ENCODE measurements around the gene CDKAL1.
A peak's percentile ranks its signal among the peaks of the same experiment; 100 is the strongest.

Gene CDKAL1

DNA sequence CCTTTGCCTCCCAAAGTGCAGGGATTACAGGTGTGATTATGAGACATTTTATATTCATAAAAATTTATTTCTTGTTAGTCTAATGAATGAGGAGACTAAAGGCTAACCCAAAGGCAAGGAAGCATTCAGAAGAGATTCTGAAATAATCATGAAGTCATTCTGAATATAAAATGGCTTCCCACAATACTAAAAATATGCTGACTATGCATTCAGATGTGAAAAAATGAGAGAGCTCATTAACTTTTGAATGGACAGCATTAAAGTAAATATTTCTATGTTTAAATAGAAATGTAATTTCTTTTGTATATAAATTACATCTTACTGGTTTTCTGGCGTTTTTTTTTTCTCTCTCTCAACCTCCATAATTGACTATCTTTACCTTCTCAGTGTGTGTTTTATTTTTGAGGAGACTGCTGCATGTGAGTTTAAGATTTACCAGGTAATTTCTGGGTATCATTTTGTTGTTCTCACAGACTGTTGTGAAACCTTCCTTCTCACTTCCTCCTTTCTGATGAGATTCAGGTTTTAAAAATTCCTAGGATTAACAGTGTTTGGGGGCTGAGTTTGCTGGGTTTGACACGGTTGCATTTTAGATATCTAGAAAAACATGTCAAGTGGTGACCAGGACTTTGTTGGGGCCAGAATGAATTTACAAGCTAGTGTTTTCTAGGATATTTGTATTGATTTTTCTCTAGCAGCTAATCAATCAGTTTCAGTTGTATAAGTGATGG lies 316.6 kb downstream of the CDKAL1 start:
- DNase-seq, result no peak

DNA sequence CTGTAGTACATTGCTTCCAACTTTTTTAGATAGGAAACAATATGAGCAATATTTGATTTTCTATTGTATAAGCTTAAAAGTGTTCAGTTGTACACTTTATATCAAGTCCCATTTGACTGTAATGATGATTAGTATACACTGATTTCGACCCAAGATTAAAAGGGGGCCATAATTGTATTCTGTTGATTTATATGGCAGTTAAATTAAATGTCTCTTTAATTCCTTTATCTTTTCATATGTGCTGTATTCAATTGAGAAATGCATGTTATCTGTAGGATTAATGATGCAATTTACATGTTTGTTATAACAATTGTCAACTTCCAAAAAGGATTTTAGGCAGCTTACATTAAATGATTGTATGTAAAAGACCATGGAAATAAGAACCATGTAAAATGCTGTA lies 317.5 kb downstream of the CDKAL1 start:
- DNase-seq, result no peak

- DNase-seq, result no peak
Measured at GRCh38 chr6:20853828-20854227, 319.6 kb downstream of the CDKAL1 start.

DNA sequence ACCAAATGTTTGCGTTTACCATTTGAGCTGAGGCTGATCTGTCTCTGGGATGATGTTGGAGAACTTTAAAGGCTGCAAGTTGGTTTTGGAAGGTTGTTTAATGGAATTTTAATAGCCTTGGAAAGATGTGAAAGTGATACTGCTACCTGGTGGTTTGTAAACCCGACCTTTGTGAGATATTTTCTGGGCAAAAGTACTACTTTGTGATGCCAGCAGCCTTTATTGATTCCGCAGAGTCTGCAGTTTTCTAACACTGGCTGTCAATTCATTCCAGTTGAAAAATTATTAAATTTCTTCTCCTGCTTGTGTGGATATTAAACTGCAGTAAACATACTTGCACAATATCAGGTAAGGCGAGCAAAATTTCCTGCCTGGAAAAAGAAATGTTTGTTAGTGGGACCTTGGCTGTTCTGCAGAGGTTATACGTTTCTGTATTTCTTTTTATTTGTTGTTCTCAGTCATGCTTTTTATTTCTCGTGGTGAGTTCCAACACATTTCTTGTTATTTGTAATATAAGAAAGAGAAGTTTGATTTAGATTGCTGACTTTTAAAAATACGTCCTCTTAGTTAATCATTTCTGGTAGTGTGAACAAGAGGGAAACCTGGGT lies 322.5 kb downstream of the CDKAL1 start:
- no peak for DNase-seq

DNA sequence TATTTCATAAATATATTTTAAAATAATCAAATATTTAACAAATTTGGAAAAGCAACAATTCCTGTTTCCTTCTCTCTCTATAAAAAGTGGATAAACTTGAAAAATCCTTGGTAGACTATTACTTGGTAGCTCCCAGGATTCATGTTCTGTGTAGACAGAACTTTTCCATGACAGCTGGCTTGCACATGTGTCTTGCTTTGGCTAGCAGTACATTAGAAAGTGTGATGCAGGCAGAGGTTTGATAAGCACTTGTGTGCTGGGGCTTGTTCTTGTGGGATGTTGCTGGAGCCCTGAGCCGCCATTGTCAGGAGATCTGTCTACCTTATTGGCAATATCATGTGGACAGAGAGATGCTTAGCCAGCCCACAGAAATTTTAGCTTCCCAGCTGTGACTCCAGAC lies 327.2 kb downstream of the CDKAL1 start:
- DNase-seq, result no peak

DNA sequence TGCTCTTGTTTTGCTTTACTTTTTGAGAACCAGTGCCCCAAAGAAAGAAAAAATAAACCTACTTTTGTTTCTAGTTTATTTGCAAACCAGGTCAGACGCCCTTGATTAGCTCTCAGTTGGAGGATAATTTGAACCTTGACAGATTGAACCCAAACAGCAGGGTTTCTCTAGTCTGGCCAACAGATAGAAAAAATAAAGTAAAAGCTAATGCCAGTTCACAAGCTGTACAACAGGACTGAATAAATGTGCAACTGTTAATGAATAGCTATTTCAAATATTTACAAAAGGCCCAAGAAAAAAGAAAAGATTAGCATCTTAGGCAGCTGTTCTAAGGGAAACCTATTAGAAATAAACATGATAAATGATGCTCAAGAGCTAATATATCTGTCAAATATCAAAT lies 331.8 kb downstream of the CDKAL1 start:
- no peak for DNase-seq

GRCh38 chr6:20866935-20867703 lies 332.9 kb downstream of the CDKAL1 start:
- DNase-seq, result no peak

GRCh38 chr6:20868397-20869096 lies 334.3 kb downstream of the CDKAL1 start:
- DNase-seq, result peak; percentile 97

DNA sequence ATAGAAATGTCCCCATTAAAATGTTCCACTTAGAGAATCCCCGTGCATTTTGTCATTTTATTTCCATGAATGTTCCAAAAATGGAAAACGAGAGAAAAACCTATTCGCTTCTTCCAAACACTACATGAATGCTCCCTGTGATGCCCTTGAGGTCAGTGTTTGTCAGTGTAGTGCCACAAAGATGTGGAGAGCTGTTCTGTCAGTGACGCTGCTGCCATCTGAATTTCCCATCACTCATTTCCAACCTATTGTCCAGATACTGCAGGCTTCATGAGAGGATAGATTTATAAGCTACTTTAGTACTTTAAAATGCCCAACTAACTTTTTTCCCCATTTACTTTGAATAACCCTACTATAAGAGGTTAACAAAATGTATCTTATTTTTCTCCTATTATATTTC lies 335.8 kb downstream of the CDKAL1 start:
- no peak for DNase-seq

DNA sequence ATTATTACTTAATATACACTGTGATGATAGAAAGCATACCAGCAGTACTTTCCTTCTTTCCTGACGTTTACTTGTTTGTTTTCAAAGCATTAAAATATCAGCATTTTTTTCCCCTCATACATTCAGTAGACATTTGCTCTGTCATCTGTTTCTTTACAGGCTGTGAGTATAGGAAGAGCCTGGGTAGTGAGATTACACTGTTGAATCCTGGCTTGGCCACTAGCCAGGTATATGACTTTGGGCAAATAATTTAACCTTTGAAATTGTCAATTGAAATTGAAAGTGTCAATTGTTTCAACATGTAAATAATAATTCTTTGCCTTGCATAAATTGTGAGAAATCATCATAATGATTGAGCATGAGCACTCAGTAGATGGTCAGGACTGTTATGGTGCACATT lies 336.2 kb downstream of the CDKAL1 start:
- no peak for DNase-seq

DNA sequence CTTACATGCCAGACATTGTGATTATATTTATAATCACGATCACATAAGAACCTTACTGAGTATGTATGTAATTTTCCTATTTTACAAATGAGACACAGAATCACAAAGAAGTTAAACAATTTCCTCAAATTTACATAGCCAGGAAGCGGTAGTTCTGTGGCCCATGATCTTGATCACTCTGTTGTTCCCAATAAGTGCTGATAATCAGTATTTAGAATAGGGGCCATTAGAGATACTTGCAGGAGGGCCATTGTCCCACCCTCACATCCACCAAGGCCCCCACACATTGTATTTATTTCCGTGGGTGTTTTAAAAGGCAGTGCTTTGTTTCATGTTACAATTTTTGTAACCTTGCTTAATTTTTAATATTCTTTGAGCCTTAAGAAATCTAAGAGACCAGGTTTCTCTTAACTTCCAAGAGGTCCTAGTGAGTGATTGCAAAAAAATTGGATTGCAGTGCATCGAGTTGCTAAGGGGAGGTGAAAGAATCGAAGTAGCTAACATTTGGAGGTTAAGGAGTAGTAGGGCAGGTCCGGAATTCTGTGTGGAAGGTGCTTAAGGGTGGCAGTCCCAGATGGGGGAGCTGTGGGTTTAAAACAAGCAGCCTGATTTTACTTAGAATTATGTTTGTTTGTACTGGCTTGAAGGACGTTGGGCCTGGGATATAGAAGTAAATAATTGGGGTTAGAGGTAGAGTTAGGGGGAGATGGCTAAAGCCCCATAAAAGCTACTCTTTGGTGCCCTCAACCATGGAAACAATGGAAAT lies 339.4 kb downstream of the CDKAL1 start:
- peak; percentile 37 for DNase-seq

DNA sequence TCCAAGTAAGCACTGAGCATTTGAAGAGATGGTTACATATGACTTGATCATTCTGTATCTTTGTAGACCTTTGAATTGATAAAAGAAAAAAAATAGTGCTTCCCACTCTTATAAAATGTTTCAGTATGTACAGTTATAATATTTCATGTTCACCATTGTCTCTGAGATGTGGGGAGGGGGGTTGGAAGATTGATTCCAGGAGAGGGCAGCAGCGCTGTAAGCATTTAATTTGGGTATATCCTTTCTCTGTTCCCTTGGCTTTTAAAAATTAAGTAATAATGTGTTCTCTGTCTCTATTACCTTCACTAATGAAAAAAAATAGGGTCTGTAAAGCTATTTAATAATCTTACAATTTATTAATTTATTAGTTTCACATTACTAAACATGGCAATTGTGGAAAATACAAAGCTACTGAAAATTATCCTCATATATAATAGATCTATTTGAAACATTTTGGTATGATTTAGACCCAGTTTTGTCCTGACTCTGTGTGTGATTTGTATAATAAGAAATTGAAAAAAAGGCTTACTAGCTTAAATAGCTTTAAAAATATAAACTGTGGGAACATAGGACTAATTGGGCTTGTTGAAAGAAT lies 341.2 kb downstream of the CDKAL1 start:
- DNase-seq, result no peak

GRCh38 chr6:20876036-20876435 lies 341.8 kb downstream of the CDKAL1 start:
- DNase-seq, result no peak

GRCh38 chr6:20876561-20876960 lies 342.3 kb downstream of the CDKAL1 start:
- no peak for DNase-seq

DNA sequence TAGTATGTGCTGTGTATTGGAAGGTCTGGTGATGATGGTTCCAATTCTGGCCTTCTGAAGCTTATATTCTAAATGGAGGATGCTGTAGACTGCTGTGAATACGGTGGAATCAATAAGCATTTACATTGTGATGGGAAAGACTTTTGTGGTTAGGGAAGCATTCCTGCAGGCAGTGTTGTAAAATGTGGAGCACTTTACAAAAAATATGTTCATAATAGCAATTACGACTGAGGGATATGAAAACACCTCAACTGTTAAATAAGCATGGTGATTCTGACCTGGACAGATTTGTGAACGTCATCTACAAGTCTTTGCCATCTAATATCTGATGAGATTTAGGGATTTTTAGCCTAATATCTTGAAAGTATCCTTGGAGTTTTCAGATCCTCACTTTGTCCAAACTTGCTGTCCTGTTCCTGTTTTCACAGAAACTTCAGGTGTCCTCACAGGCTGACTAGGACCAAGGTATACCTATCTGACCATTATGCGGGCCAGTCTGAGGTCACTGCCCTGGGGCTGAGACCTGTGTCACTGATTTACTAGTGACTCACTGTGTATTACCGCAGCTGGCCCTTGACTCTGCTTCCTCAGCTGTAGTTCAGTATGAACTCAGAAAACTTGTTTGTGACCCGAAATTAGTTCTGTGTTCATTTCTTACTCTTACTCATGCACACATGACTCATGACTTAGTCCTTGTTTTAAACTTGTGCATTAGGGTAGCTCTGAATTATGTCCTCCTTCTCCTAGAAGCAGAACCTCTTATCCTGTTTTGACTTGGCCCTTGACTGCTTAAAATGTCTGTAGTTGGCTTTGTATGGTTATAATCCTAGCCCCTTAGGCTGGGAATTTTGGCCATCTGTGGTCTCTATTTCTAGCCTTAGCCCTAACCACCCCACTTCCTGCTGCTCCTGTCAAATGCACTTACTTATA lies 343.0 kb downstream of the CDKAL1 start:
- peak; percentile 68 for DNase-seq

- DNase-seq, result no peak
Measured at GRCh38 chr6:20879121-20879520, 344.9 kb downstream of the CDKAL1 start.

- no peak for DNase-seq
Measured at GRCh38 chr6:20879526-20879925, 345.3 kb downstream of the CDKAL1 start.

DNA sequence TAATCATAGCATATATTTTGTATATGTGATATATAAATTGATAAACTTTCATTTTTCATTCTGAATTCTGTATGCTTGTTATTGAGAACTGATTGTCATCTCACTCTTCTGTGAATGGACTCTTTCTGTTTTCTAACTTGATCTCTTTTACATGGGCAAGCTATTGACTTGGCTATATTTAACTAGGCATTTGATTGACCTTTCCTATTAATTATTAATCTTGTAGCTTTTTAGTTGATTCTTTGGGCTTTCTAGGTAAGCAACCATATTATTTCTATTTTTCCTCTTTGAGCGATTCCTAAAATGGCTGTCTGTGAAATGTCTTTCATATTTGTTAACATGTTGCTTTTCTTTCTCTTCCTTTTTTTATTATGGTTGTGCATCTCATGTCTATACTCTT lies 347.1 kb downstream of the CDKAL1 start:
- DNase-seq, result no peak

DNA sequence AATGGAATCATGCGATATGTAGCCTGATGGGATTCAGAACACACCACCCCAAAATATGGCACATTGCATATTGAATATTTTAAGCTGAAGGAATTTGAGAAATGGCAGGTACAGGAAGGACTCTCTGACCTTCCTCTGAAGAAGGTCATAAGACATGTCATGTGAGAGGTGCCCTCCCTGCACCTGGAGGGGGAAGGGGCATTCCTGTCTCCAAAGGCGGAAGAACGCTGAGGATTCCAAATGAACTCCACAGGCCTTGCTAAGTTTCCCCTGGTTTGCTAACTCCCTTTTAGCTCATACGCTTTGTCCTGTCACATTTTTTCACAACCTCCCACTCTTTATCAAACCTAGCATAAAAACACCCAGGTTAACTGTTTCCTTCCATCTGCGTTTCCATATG lies 347.8 kb downstream of the CDKAL1 start:
- DNase-seq, result no peak

DNA sequence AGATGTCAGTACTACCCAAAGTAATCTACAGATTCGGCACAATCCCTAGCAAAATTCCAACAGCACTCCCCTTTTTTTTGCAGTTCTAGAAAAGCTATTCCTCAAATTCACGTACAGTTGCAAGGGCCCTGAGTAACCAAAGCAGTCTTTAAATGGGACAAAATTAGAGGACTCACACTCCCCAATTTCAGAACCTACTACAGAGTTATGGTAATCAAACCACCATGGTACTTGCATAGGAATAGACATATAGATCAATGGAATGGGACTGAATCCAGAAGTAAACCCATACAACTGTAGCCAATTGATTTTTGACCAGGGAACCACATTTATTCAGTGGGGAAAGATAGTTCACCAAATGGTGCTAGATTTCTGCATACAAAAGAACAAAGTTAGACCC lies 350.8 kb downstream of the CDKAL1 start:
- no peak for DNase-seq

DNA sequence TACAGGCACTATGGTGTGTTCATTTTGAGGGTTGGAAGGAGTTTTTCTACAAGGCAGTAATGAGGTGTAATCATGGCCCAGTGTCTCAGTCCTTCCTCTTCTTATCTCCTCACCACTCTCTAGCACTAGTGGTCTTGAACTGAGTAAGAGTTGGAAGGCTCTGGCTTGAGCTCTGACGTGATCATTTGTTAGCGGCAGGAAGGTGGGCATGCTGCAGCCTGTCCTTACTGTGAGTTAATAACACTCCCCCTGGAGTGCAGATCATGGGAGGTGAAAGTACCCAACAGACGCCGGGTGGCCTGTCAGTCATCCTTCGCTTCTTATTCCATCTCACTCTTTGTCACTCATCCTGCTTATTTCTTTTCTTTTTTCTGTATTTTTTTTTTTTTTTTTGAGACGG lies 356.9 kb downstream of the CDKAL1 start:
- DNase-seq, result no peak
